Esophagus squamous epithelium (tissue), 4 donors: ENCODE data around the gene CTNND2.

Experiments used
- CTCF ChIP-seq, 6 experiments: fragments of 450-650 bp in 4 of 6; fragments of 200-600 bp in 2 of 6; sonication (generic) in 2 of 6; IDR thresholded peaks; one replicate each; pipeline ENCODE4 v1.5.1; 2016 to 2019; ENCODE audit warnings: antibody characterized with exemption in 6 of 6, mild to moderate bottlenecking in 4 of 6, moderate library complexity in 4 of 6
- POLR2A ChIP-seq, 4 donors: fragments of 450-650 bp; IDR thresholded peaks; one replicate each; pipeline ENCODE4 v1.6.1; 2017; ENCODE audit warnings: antibody characterized with exemption in 4 of 4, mild to moderate bottlenecking in 4 of 4, moderate library complexity in 3 of 4

- TF ChIP-seq CTCF (IDR thresholded peaks at IDR 0.05) (no peak), POLR2A (IDR thresholded peaks at IDR 0.05) (no peak)
These were observed 594.1 kb downstream of the CTNND2 start for GRCh38 chr5:11310158-11310557.
